Esophagus squamous epithelium (tissue), 4 donors: ENCODE results near the gene PRDM2.

Experiments
- CTCF ChIP-seq, 6 experiments: fragments of 450-650 bp in 4 of 6; fragments of 200-600 bp in 2 of 6; sonication (generic) in 2 of 6; IDR thresholded peaks; one replicate each; pipeline ENCODE4 v1.5.1; 2016 to 2019; ENCODE audit warnings: antibody characterized with exemption in 6 of 6, mild to moderate bottlenecking in 4 of 6, moderate library complexity in 4 of 6
- POLR2A ChIP-seq, 4 donors: fragments of 450-650 bp; IDR thresholded peaks; one replicate each; pipeline ENCODE4 v1.6.1; 2017; ENCODE audit warnings: antibody characterized with exemption in 4 of 4, mild to moderate bottlenecking in 4 of 4, moderate library complexity in 3 of 4

GRCh38 chr1:13820456-13820855, 120.5 kb downstream of the PRDM2 start:
- TF ChIP-seq CTCF (IDR thresholded peaks at IDR 0.05) (no peak), POLR2A (IDR thresholded peaks at IDR 0.05) (no peak)
